PFSK-1 (cell line): Measurements from ENCODE around the gene RAD54L2.

Experiments used
- REST ChIP-seq, 2 experiments: IDR thresholded peaks; 2 replicates each; pipeline versions ENCODE4 v1.6.1 to v1.8.0; 2011 to 2012; ENCODE audit warnings: low read depth in 2 of 2, low read length in 2 of 2, control low read depth in 1 of 2, inconsistent platforms in 1 of 2, mild to moderate bottlenecking in 1 of 2, moderate library complexity in 1 of 2; ENCODE audit not compliant: insufficient read depth in 1 of 2
- SIN3A ChIP-seq: IDR thresholded peaks from 2 replicates; pipeline ENCODE4 v1.6.1; 2012; ENCODE audit warnings: mild to moderate bottlenecking, low read length, moderate library complexity, borderline replicate concordance; ENCODE audit not compliant: insufficient read depth
- TAF1 ChIP-seq: IDR thresholded peaks from 2 replicates; pipeline ENCODE4 v1.6.1; 2012; ENCODE audit warnings: low read length, control low read depth, borderline replicate concordance; ENCODE audit not compliant: insufficient read depth

DNA sequence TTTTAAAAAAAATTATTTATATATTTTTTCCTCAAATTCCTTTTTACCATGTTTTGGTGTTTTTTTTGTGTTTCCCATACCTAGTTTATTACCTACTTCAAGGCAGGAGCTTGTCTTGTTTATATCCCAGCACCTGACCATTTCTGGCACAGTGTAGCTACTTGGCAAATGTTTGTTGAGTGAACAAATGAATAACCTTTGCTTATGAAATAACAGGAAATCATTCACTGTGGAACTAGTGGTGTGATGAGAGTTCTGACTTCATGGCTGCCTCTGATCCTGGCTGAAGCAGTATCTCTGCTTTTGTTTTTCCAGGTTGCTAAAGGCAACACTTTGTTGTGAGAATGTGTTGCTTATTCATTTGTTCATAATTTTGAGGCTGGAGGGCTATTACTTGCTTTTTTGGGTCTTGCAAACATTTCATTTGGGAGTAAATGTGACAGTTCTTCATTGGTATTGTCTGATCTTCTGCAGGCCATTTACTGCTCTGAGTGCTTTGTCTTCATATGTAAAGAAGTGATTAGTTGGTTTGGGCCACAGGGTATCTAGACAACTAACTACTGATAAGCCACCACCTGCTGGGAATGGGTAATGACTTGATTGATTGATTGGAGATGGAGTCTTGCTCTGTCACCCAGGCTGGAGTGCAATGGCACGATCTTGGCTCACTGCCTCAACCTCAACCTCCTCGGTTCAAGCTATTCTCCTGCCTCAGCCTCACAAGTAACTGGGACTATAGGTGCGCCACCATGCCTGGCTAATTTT, 5.7 kb downstream of the RAD54L2 start:
- TF ChIP-seq TAF1 (no peak), REST (IDR thresholded peaks at IDR 0.05; ENCODE audit: insufficient read depth in 1 of 2, low read depth in 2 of 2, low read length in 2 of 2) (no peak), SIN3A (no peak)
